Memory B cell (primary cell): ENCODE measurements around the gene TMEM183A.
A peak's percentile ranks its signal among the peaks of the same experiment; 100 is the strongest.

Experiments used
- ATAC-seq: fragments of 150-1000 bp; cut with Tn5 transposase; 2 replicates; pipeline ENCODE4 v1.10.0; 2021; ENCODE audit warnings: low read depth, mild to moderate bottlenecking, moderate library complexity
- DNase-seq, 2 donors: peaks; one replicate each; pipeline ENCODE4 v3.0.0; 2022; ENCODE audit warnings: low spot score in 2 of 2
- H3K27ac Mint-ChIP-seq: one replicate; pipeline ENCODE4 v1.8.0; 2022; ENCODE audit warnings: mild to moderate bottlenecking, moderate library complexity, mixed read lengths
- H3K27me3 Mint-ChIP-seq: one replicate; pipeline ENCODE4 v1.8.0; 2022; ENCODE audit warnings: mixed read lengths
- H3K36me3 Mint-ChIP-seq: one replicate; pipeline ENCODE4 v1.8.0; 2022; ENCODE audit warnings: mild to moderate bottlenecking, mixed read lengths
- H3K4me1 Mint-ChIP-seq: one replicate; pipeline ENCODE4 v1.8.0; 2022; ENCODE audit warnings: mixed read lengths
- H3K4me3 Mint-ChIP-seq: one replicate; pipeline ENCODE4 v1.8.0; 2022; ENCODE audit warnings: mild to moderate bottlenecking, moderate library complexity, mixed read lengths
- H3K9me3 Mint-ChIP-seq: one replicate; pipeline ENCODE4 v1.8.0; 2022; ENCODE audit warnings: mixed read lengths

The TMEM183A gene

DNA sequence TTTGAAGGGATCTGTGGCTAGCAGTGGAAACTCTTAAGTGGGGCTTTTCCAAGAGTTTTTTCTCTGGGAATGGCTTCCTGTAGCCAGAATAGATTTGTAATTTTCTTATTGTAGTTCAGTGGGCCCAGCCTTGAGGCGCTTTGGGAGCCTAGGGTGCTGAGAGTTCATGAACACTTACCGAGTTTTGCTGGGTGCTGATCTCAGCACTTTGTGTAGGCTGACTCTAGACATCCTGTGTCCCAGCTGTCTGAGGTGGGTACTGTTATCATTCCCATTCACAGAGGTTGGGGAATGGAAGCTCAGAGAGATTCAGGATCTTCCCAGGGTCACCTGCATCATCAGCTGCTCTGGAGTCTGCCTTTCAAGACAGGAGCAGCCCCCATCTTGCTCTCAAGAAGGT is 26.1 kb downstream of the TMEM183A start:
- peaks cover 9% of the 10 kb centered on the region for H3K27me3 Mint-ChIP-seq
- no peak overlapping the region for H3K27ac Mint-ChIP-seq
- no peak for DNase-seq

DNA sequence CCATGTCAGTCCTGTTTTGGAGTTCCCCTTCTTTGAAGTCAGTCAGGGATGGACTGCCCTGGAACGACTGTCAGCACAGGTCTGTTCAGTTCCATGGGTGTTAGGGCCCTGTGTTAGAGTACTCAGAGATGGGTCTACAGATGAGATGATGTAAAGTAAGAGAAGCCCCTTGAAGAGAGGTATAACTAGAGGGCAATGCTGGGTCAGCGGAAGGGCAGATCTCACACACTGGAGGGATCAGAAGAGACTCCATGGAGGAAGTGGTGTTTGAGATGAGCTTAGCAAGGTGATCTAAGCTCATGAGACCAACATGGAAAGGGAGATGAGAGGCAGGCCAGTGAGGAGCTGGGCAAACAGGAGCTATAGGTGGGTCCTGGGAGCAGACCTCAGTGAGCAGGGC is 26.7 kb downstream of the TMEM183A start:
- Mint-ChIP-seq H3K27ac (no peak overlapping the region), H3K9me3 (no peaks in the 10 kb centered on the region), H3K27me3 (peaks cover 7% of the 10 kb centered on the region), H3K4me1 (no peaks in the 10 kb centered on the region), H3K36me3 (no peaks in the 10 kb centered on the region), H3K4me3 (no peak overlapping the region)
- DNase-seq (no peak), ATAC-seq (no peak)

More for the DNA sequence above, 26.1 kb downstream of the TMEM183A start:
- Mint-ChIP-seq H3K4me1 (no peaks in the 10 kb centered on the region), H3K4me3 (no peak overlapping the region), H3K9me3 (no peaks in the 10 kb centered on the region), H3K36me3 (no peaks in the 10 kb centered on the region)
- no peak for ATAC-seq

DNA sequence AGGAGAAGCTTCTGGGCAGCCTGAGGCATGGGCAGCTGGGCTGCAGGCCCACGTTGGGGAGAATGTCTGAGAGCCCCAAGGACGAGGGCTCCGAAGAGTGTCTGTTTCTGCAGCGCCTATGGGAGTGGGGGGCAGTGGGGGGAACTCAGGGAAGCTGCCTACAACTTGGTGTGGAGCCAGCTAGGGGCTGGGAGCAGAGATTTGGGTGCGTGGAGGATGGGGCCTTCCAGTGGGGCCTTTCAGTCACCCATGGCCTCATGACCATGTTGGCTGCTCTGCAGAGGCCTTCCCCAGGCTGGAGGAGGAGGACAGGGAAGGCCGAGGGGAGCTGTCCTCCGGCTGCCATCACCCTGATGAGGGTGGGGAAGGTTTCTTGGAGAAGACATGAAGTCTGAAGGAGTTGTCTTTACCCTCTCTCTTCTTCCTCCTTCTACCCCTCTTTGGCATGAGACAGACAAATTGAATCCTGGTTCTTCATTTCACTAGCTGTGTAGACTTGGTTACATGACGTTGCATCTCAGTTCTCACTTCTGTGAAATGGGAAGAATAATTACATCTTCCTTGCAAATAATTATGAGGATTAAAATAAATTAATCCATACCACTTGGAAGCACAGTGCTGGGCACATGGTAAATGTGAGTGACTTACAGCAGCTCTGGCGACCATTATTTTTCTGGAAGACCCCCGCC is 27.4 kb downstream of the TMEM183A start:
- Mint-ChIP-seq H3K27me3 (peaks cover 11% of the 10 kb centered on the region), H3K27ac (no peak overlapping the region), H3K4me1 (peaks cover 4% of the 10 kb centered on the region), H3K4me3 (no peak overlapping the region), H3K9me3 (no peaks in the 10 kb centered on the region), H3K36me3 (no peaks in the 10 kb centered on the region)
- DNase-seq = no peak
- ATAC-seq = no peak

DNA sequence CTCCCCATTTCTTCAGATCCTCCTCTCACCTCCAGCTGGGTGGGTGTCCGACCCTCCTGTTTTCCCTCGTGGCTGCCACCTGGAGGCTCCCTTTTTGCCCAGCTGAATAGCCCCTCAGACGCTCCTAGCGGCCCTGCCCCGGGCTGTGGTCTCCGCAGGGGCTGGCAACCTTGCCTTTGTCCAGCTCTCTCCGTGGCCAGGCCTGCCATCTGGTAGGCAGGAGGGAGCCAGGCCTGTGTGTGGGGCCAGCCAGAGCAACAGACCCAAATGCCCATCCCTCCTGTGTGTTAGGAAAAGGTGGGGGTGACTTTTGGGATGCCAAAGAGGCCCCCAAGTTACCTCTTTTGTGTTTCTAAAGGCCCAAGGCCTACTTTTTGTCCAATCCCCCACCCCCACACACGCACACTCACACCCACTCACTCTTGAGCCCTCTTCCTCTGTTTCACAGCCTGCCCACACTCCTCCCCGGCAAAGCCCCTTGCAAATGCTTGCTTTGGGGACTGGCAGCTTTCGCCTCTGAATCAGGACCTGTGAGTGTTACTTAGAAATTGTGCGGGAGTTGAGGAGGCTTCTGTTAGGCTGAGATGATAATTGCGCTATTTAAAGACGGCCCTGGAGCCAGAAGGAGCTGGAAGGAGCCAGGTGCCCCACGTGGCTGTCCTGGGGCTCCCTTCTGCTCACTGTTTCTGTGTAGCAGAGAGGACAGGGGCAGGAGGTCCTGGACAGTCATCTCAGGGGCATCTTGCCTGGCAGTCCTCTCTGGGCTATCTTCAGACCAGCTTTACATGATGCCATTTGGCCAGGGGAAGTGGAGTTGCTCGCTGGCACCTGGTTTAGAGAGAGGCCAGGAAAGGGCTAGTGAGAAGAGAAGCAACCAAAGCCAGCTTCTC is 28.2 kb downstream of the TMEM183A start:
- no peak for ATAC-seq
- peaks cover 11% of the 10 kb centered on the region for H3K27me3 Mint-ChIP-seq
- DNase-seq = no peak
- no peaks in the 10 kb centered on the region for H3K9me3 Mint-ChIP-seq
- H3K36me3 Mint-ChIP-seq = no peaks in the 10 kb centered on the region
- no peak overlapping the region for H3K4me3 Mint-ChIP-seq
- H3K27ac Mint-ChIP-seq = no peak overlapping the region
- H3K4me1 Mint-ChIP-seq = peaks cover 4% of the 10 kb centered on the region

DNA sequence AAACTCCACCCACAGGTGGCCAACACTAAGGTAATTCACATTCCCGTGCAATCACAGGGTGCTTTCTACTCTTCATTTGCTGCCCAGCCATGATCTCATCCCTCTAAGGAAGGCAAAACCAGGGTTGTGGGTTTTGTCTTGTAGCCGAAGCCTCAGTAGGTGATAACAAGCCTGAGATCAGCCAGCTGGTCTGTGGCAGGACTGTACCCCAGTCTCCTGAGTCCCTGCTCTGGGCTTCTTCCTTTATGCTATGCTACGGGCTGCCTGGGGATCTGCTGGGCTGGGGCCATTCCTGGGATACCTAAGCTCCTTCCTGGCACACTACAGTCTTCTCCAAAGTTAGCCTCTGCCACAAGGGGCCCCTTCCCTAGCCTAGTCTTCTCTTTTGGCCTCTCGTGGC is 29.0 kb downstream of the TMEM183A start:
- no peak overlapping the region for H3K27ac Mint-ChIP-seq
- DNase-seq (no peak), ATAC-seq (no peak)
- peaks cover 4% of the 10 kb centered on the region for H3K4me1 Mint-ChIP-seq
- H3K36me3 Mint-ChIP-seq = no peaks in the 10 kb centered on the region
- H3K9me3 Mint-ChIP-seq = no peaks in the 10 kb centered on the region
- no peak overlapping the region for H3K4me3 Mint-ChIP-seq
- H3K27me3 Mint-ChIP-seq = peaks cover 11% of the 10 kb centered on the region

DNA sequence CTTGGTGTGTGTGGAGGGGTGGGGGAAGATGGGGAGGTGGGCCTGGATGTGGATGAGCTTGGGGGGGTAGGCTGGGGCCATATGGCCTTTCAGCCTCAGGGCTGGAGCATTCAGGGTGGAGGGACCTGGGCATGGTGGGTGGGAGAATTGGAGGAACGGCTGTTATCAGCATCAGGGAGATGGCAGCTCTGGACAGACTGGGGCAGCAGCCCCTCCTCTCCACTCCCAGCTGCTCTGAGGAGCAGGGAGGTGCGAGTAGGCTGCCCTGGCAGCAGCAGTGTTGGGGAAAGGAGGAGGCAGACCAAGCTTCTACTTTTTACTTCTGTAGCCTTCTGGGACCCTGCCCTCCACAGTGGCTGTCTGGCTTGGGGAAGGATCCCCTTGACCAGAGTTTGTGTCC is 29.4 kb downstream of the TMEM183A start:
- H3K9me3 Mint-ChIP-seq = no peaks in the 10 kb centered on the region
- peaks cover 11% of the 10 kb centered on the region for H3K27me3 Mint-ChIP-seq
- no peak overlapping the region for H3K4me3 Mint-ChIP-seq
- peaks cover 4% of the 10 kb centered on the region for H3K4me1 Mint-ChIP-seq
- no peaks in the 10 kb centered on the region for H3K36me3 Mint-ChIP-seq
- no peak overlapping the region for H3K27ac Mint-ChIP-seq
- no peak for ATAC-seq
- DNase-seq = no peak

DNA sequence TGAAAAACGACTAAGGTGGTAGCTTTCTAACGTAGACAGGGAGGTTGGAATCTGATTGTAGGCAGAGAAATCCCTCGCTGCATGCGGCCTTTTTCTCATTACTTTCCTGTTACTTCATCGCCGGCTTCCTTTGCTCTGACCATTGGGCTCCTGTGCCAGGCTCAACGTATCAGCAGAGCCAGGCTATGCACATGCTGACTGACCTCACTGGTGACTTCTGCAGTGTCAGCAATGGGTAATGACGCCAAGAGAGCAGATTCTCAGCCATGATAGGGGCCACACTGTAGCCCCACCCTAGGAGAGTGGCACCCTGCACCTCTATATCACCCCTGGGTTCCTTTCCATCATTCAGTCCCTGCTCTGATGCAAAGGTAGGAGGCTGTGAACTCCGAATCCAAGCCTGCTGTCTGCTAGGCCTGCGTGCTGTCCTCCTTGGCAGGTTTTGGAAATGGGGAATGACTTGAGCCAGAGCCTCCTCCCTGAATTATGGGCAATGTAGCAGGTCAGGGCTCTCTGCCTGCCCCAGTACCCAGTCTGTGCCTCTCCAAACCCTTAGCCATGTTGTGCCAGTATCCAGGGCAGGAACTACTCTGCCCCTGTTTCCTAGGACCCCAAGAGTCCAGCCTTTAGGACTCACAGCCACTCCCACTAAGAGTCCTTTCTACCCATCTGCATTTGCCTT is 30.5 kb downstream of the TMEM183A start:
- Mint-ChIP-seq H3K4me1 (peaks cover 4% of the 10 kb centered on the region), H3K36me3 (no peaks in the 10 kb centered on the region), H3K27me3 (peaks cover 11% of the 10 kb centered on the region), H3K4me3 (no peak overlapping the region), H3K27ac (no peak overlapping the region), H3K9me3 (no peaks in the 10 kb centered on the region)
- no peak for ATAC-seq
- no peak for DNase-seq

DNA sequence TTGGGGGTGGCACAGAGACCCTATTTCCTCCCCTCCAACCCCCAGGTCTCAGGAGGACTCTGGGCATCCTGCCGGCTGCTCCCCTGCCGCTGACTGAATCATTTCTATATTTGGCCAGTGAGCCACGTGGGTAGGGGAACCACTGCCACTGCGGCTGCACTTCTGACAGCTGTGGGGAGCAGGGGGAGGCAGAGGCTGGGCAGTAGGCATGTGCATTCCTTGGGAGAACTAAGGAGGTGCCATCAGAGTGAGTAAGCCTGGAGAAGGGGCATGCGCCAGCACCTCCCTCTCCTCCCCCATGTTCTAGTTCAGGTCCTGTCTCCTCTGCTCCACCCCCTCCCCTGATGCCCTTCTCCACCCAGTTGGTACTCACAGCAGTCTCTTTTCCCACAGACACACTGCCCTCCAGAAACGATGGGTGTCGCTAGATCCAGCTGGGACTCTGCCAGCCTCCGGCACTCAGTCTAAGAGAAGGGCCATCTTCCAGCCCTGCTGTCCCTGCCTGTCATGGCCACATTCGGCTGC is 31.1 kb downstream of the TMEM183A start:
- no peak overlapping the region for H3K27ac Mint-ChIP-seq
- H3K27me3 Mint-ChIP-seq = peaks cover 15% of the 10 kb centered on the region
- no peak for ATAC-seq

DNA sequence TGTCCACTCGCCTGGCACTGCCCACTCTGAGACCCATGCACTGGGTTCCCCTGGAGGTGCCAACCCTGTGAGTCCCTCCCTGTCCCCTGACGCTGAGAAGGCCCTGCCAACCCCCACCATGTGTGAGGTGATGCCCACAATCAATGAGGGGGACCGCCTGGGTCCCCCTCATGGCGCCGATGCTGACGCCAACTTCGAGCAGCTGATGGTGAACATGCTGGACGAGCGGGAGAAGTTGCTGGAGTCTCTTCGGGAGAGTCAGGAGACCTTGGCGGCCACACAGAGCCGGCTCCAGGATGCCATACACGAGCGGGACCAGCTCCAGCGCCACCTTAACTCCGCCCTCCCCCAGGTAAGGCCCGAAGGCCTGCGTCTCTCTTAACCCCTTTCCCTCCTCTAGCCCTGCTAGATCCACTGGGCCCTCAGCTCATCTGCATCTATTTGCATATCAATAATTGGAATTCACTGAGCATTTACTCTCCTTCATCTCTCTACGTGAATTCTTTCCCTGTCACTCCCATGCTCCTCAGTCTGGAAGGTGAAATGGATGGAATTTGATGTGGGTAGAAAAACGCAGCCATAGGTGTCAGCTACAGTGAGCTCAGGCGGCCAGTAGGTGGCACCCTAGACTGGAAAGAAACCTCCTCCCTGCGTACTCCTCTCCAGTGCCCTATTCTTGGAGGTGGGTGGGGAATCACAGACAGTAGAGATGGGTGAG is 31.9 kb downstream of the TMEM183A start:
- H3K36me3 Mint-ChIP-seq = no peaks in the 10 kb centered on the region
- peaks cover 13% of the 10 kb centered on the region for H3K27me3 Mint-ChIP-seq
- no peak overlapping the region for H3K27ac Mint-ChIP-seq
- peaks cover 4% of the 10 kb centered on the region for H3K4me1 Mint-ChIP-seq
- H3K9me3 Mint-ChIP-seq = no peaks in the 10 kb centered on the region
- DNase-seq (peak; percentile 56 to 63), ATAC-seq (peak; percentile 92)
- no peak overlapping the region for H3K4me3 Mint-ChIP-seq

More for the DNA sequence above, 31.1 kb downstream of the TMEM183A start:
- no peak for DNase-seq
- no peaks in the 10 kb centered on the region for H3K9me3 Mint-ChIP-seq
- H3K4me1 Mint-ChIP-seq = peaks cover 4% of the 10 kb centered on the region
- H3K4me3 Mint-ChIP-seq = no peak overlapping the region
- H3K36me3 Mint-ChIP-seq = no peaks in the 10 kb centered on the region

DNA sequence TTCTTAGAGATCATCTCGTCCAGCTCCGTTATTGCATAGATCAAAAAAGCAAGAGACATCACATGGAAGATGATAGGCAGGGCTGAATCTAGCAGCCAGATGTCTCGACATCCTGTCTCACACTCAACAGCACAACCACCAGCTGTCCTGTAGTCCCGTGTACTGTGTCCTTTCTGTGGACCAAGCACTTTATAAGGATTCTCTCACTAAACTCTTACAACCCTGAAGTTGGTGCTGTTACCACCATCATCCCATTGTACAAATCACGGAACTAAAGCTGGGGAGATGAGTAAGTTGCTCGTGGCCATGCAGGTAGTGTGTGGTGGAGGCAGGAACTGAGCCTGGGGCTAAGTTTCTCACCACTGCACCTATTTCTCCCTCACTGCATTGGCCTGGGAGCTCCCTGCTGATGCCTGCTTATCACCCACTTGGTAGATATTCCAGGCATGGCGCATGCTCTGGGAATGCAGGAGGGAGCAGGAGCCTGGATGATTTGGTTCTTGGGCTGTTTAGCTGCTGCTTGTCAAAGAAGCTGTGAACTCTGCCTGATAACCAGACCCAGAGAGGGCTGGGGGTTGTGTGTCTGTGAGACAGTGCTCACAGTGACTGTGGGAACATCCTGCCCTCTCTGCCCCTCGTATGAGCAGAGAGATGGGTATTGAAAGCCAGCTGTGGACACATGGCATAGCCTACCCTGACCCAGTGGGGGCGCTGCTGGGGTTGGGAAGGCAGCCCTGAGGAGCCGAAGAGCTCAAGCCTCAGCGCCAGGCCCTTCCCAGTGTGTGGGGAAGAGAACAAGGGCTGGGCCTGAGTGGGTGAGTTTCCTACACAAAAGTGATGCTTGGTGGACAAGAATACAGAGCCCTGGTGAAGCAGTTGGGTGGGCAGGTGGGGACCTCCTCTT is 32.7 kb downstream of the TMEM183A start:
- ATAC-seq (no peak), DNase-seq (no peak)
- Mint-ChIP-seq H3K27me3 (peaks cover 11% of the 10 kb centered on the region), H3K36me3 (no peaks in the 10 kb centered on the region), H3K4me1 (peaks cover 4% of the 10 kb centered on the region), H3K4me3 (no peak overlapping the region), H3K27ac (no peak overlapping the region), H3K9me3 (no peaks in the 10 kb centered on the region)

DNA sequence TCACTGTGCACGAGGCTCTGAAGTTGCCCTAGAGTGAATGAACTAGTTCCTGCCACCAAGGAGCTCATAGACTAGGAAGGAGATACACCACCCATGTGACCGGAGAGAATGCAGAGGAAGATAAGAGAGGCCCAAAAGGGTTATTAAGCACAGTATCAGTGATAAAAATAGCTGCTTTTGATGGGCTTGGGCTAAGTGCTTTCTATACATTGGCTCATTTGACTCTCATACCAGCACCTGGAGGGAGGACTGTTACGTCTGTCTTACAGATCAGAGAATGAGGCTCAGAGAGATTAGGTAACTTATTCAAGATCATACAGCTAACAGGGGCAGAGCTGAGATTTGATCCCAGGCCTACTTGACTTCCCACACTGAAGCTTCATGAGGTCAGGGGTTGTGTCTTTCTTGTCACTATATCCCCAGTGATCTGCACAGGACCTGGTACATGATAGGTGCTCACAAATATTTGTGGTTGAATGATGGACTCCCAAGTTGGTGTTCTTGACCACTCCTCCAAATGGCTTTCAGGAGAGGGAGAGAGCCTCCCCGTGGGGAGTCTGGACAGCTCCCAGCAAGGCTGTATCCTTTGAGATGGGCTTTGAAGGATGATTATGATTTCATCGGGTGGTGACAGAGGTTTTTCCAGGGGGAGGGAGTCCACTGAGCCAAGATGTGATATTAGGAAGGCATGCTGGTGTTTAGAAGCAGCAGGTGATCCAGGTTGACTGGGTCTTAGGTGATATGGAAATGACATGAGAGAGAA is 33.5 kb downstream of the TMEM183A start:
- Mint-ChIP-seq H3K4me3 (no peak overlapping the region), H3K27me3 (peaks cover 18% of the 10 kb centered on the region), H3K27ac (no peak overlapping the region), H3K36me3 (no peaks in the 10 kb centered on the region), H3K9me3 (no peaks in the 10 kb centered on the region), H3K4me1 (peaks cover 4% of the 10 kb centered on the region)
- DNase-seq (no peak), ATAC-seq (no peak)

DNA sequence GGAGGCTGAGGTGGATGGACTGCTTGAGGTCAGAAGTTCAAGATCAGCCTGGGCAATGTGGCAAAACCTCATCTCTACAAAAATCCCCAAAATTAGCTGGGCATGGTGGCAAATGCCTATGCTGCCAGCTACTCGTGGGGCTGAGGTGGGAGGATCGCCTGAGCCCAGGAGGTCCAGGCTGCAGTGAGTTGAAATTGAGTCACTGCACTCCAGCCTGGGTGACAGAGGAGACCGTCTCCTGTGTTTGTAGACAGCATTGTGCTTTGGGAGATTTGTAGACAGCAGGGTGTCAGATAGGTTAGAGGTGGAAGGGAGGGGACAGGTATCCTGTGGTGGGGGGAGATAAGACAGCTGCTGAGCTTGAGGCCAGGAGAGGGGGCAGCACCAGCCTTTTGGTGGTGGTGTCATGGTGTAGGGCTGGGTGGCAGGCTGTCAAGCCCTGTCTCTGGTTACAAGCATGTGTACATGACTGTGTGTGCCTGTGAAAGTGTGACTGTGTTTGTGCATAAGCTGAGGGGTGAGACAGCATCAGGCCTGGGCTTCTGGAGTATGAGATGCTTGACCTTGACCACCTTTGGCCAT is 34.3 kb downstream of the TMEM183A start:
- Mint-ChIP-seq H3K27me3 (peaks cover 17% of the 10 kb centered on the region), H3K9me3 (no peaks in the 10 kb centered on the region), H3K27ac (no peak overlapping the region), H3K4me3 (no peak overlapping the region), H3K4me1 (peaks cover 4% of the 10 kb centered on the region), H3K36me3 (no peaks in the 10 kb centered on the region)
- DNase-seq (no peak), ATAC-seq (no peak)
